GM12873 (cell line): ENCODE data around the gene RNPEPL1.

Source experiments
- CTCF ChIP-seq: IDR thresholded peaks from 2 replicates; pipeline ENCODE4 v1.5.1; 2012; ENCODE audit warnings: low read depth, mild to moderate bottlenecking, moderate library complexity, low read length, control low read depth; ENCODE audit not compliant: insufficient read depth; ENCODE audit errors: missing control alignments

RNPEPL1 gene

DNA sequence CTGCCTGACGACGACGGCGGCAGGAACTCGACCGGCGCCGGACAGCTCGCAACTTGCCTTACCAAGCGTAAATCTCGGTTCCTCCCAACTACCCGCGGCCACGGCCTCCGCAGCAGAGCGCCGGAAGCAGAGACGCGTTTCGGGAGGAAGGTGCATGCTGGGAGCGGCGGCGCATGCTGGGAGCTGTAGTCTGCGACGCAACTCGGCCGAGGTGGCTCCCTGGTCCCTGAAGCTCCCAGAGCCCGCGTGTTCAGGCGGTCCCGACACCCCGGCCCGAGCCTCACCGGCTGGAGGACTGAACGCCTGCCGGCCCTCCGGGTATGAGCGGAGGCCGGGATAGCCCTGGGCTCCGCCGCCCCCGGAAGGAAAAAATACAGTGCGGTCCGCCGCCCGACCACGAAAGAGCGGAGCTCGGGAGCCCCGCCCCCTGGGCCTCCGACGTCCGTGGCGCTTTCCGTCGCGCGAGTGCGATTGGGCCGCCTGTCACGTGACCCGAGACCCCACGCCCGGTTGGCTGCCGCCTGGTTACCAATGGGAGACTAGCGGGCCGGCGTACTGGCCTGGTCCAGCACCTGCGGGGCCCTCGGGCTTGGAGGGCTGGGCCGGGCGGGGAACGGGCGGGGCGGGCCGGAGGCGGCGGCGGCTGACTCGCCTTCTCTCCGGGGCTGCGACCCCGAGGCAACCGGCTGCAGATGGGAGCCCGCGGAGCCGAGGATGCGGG, 18.1 kb downstream of the RNPEPL1 start, which contains the start of gene CAPN10:
Gene CAPN10 (plus strand): TSS at position 537 of the 721 bp plus-strand sequence. CDS start 178 bp downstream, at position 715.
- no peak for TF ChIP-seq CTCF

- TF ChIP-seq CTCF, result no peak
Observed at GRCh38 chr2:240586919-240587800, 18.9 kb downstream of the RNPEPL1 start.

- no peak for TF ChIP-seq CTCF
Observed at GRCh38 chr2:240588006-240588655, 19.8 kb downstream of the RNPEPL1 start.

DNA sequence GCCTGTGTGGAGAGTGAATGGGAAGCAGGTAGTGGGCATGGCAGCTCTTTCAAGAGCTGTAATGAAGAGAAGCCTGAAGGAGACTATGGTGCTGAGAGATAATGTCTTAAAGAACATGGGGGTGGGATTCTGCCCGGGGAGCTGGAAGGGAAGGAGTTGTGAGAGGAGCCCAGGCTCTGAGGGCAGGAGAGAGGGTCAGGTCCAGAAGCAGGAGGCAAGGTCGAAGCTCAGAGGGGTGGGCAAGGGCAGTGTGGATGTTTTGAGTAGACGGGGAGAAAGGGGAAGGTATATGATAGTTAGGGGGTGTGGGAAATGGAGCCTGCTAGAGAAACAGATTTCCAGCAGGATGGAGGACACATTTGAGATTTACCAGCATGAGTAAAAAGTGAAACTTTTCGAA, 20.4 kb downstream of the RNPEPL1 start:
- TF ChIP-seq CTCF, result no peak

GRCh38 chr2:240589375-240589774, 21.1 kb downstream of the RNPEPL1 start:
- TF ChIP-seq CTCF, result no peak

- TF ChIP-seq CTCF, result no peak
Observed at GRCh38 chr2:240589850-240590525, 21.7 kb downstream of the RNPEPL1 start.
